ENCODE data around the gene THUMPD1. TPM values are rescaled to one million over a fixed set of nuclear protein-coding genes. Genes with fewer than 3 reads are reported as not detected.

Gene THUMPD1
- total RNA-seq, 4 donors from 2014 or later, result 42.0 to 61.7 (median 53.8) TPM

DNA sequence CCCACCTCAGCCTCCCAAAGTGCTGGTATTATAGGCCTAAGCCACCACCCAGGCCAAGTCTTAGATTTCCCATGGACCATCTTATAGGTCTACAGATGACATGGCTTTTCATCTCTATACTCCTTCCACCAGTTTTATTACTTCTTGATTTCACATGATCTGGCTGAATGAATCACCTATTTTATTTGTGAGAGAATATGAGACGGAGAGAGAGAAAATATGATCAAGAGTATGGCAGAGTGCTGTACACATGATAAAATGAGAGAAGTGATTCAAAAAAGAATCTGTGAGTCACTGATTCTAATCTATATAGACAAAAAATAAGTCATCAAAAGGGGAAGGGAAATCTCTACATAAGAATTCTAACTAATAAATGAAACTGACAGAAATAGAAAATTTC, 57.8 kb downstream of the THUMPD1 start:
- no peaks in the 10 kb centered on the region for H3K4me1 ChIP-seq
- H3K4me3 ChIP-seq, result no peak overlapping the region
- intact Hi-C loops (cut with DNase I; ENCODE audit: low total_unique reads), result no loop called here
- DNase-seq (no peak), ATAC-seq (no peak)
- H3K27me3 ChIP-seq, result no peaks in the 10 kb centered on the region
- no peaks in the 10 kb centered on the region for H3K36me3 ChIP-seq
- in situ Hi-C loops (cut with MboI; ENCODE audit: low sequenced_read_pairs in 4 of 4), result no loop called here
- H3K9me3 ChIP-seq, result no peaks in the 10 kb centered on the region
- TF ChIP-seq, protein P1, sequence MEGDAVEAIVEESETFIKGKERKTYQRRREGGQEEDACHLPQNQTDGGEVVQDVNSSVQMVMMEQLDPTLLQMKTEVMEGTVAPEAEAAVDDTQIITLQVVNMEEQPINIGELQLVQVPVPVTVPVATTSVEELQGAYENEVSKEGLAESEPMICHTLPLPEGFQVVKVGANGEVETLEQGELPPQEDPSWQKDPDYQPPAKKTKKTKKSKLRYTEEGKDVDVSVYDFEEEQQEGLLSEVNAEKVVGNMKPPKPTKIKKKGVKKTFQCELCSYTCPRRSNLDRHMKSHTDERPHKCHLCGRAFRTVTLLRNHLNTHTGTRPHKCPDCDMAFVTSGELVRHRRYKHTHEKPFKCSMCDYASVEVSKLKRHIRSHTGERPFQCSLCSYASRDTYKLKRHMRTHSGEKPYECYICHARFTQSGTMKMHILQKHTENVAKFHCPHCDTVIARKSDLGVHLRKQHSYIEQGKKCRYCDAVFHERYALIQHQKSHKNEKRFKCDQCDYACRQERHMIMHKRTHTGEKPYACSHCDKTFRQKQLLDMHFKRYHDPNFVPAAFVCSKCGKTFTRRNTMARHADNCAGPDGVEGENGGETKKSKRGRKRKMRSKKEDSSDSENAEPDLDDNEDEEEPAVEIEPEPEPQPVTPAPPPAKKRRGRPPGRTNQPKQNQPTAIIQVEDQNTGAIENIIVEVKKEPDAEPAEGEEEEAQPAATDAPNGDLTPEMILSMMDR (IDR thresholded peaks at IDR 0.05 in 4 of 5, conservative IDR thresholded peaks at IDR 0.05 in 1 of 5), result no peak
- no peak for TF ChIP-seq POLR2A (IDR thresholded peaks at IDR 0.05)
- H3K27ac ChIP-seq, result no peak overlapping the region

Other genes starting within 250 kb of the THUMPD1 start
- under 1 TPM in 2 of 4 donors, not detected in 2; 0.16 to 0.60 TPM for gene ACSM2B, start 165.5 kb downstream of the THUMPD1 start, total RNA-seq
- not detected for gene ACSM1, start 44.1 kb downstream of the THUMPD1 start, total RNA-seq
- under 1 TPM in 2 of 4 donors, not detected in 2; 0.20 to 0.49 TPM for gene ACSM3, start 22.2 kb upstream of the THUMPD1 start, total RNA-seq
- gene ERI2, start 64.7 kb upstream of the THUMPD1 start, total RNA-seq, result 10 to 100 TPM in 2 of 4 donors, 1 to 10 TPM in 2; 3.0 to 30.5 (median 9.8) TPM
- 1 to 10 TPM in 2 of 4 donors, under 1 TPM in 2; 0.52 to 3.1 (median 1.6) TPM for gene REXO5, start 64.7 kb upstream of the THUMPD1 start, total RNA-seq
- gene DCUN1D3, start 158.5 kb upstream of the THUMPD1 start, total RNA-seq, result 10 to 100 TPM in 1 of 4 donors, 1 to 10 TPM in 3; 7.6 to 10.5 (median 8.3) TPM
- gene LYRM1, start 159.0 kb upstream of the THUMPD1 start, total RNA-seq, result 10 to 100 TPM; 36.4 to 74.7 (median 38.8) TPM

All from gastrocnemius medialis (tissue), 4 donors.